GM19193 (cell line): ENCODE data around the gene BCL10.

ENCODE experiments used
- POLR2A ChIP-seq: IDR thresholded peaks from 4 replicates; pipeline ENCODE4 v1.6.1; 2011; ENCODE audit not compliant: insufficient read depth, insufficient read length; ENCODE audit errors: extremely low read depth

The BCL10 gene

GRCh38 chr1:85283475-85284199, 7.2 kb upstream of the BCL10 start:
- TF ChIP-seq POLR2A = no peak

- no peak for TF ChIP-seq POLR2A
These were observed 6.0 kb upstream of the BCL10 start for GRCh38 chr1:85282424-85282823.

- TF ChIP-seq POLR2A = no peak
These were observed 4.2 kb upstream of the BCL10 start for GRCh38 chr1:85280636-85281035.

GRCh38 chr1:85279458-85280080, 3.1 kb upstream of the BCL10 start:
- no peak for TF ChIP-seq POLR2A

- no peak for TF ChIP-seq POLR2A
These were observed 2.5 kb upstream of the BCL10 start for GRCh38 chr1:85278853-85279314.

GRCh38 chr1:85277802-85278201, 1.4 kb upstream of the BCL10 start:
- no peak for TF ChIP-seq POLR2A

- TF ChIP-seq POLR2A = no peak
These were observed 677 bp upstream of the BCL10 start for GRCh38 chr1:85276978-85277639.

GRCh38 chr1:85275701-85276214, 674 bp downstream of the BCL10 start:
- TF ChIP-seq POLR2A = peak; percentile 73

- no peak for TF ChIP-seq POLR2A
These were observed 1.4 kb downstream of the BCL10 start for GRCh38 chr1:85274969-85275453.

GRCh38 chr1:85273397-85273796, 3.0 kb downstream of the BCL10 start:
- TF ChIP-seq POLR2A = no peak

GRCh38 chr1:85268801-85269585, 7.4 kb downstream of the BCL10 start:
- TF ChIP-seq POLR2A = no peak

GRCh38 chr1:85267313-85267712, 9.1 kb downstream of the BCL10 start:
- no peak for TF ChIP-seq POLR2A

GRCh38 chr1:85264150-85264549, 12.3 kb downstream of the BCL10 start:
- no peak for TF ChIP-seq POLR2A

- TF ChIP-seq POLR2A = no peak
These were observed 13.4 kb downstream of the BCL10 start for GRCh38 chr1:85262985-85263384.

GRCh38 chr1:85259912-85260274, 16.5 kb downstream of the BCL10 start:
- no peak for TF ChIP-seq POLR2A
